GM12878 (cell line): ENCODE data around the gene CYTH2. TPM values are rescaled to one million over a fixed set of nuclear protein-coding genes. Genes with fewer than 3 reads are reported as not detected.

Experiments
- BRCA1 ChIP-seq: IDR thresholded peaks from 2 replicates; pipeline ENCODE4 v1.6.1; 2011; ENCODE audit warnings: low read depth, low read length, improper control_type of control experiment
- CBFB ChIP-seq: IDR thresholded peaks from 2 replicates; pipeline ENCODE4 v1.6.1; 2016; ENCODE audit warnings: antibody characterized with exemption, low read depth
- CHD4 ChIP-seq: fragments of 200-600 bp; sonication (generic); IDR thresholded peaks from 2 replicates; pipeline ENCODE4 v1.6.1; 2016; ENCODE audit warnings: mild to moderate bottlenecking
- E4F1 ChIP-seq: fragments of 450-650 bp; IDR thresholded peaks from 2 replicates; pipeline ENCODE4 v1.6.1; 2018; ENCODE audit warnings: borderline replicate concordance, mild to moderate bottlenecking; ENCODE audit not compliant: partially characterized antibody
- EZH2 ChIP-seq: IDR thresholded peaks from 2 replicates; pipeline ENCODE4 v1.6.1; 2012; ENCODE audit warnings: low read depth, mild to moderate bottlenecking, control low read depth, inconsistent platforms, low read length, borderline replicate concordance; ENCODE audit not compliant: control insufficient read depth
- MEF2A ChIP-seq: IDR thresholded peaks from 2 replicates; pipeline ENCODE4 v1.6.1; 2011; ENCODE audit warnings: low read depth, mild to moderate bottlenecking, low read length, moderate library complexity; ENCODE audit not compliant: insufficient read depth
- MTA2 ChIP-seq: fragments of 450-650 bp; IDR thresholded peaks from 2 replicates; pipeline ENCODE4 v1.6.1; 2016; ENCODE audit warnings: low read depth, mild to moderate bottlenecking, moderate library complexity
- NFXL1 ChIP-seq: fragments of 450-650 bp; IDR thresholded peaks from 2 replicates; pipeline ENCODE4 v1.6.1; 2017; ENCODE audit warnings: antibody characterized with exemption, mild to moderate bottlenecking, borderline replicate concordance
- NR2C1 ChIP-seq: fragments of 450-650 bp; IDR thresholded peaks from 2 replicates; pipeline ENCODE4 v1.6.1; 2017; ENCODE audit warnings: antibody characterized with exemption, mild to moderate bottlenecking, moderate library complexity
- POLR2AphosphoS5 ChIP-seq: IDR thresholded peaks from 2 replicates; pipeline ENCODE4 v1.6.1; 2011; ENCODE audit warnings: mild to moderate bottlenecking, low read length, inconsistent platforms
- RELA ChIP-seq: fragments of 450-650 bp; IDR thresholded peaks from 2 replicates; pipeline ENCODE4 v1.8.0; 2014; ENCODE audit warnings: borderline replicate concordance; ENCODE audit not compliant: partially characterized antibody
- SIX5 ChIP-seq: IDR thresholded peaks from 2 replicates; pipeline ENCODE4 v1.6.1; 2011; ENCODE audit warnings: mild to moderate bottlenecking, low read depth, low read length, moderate library complexity; ENCODE audit not compliant: severe bottlenecking
- SMAD5 ChIP-seq: IDR thresholded peaks from 2 replicates; pipeline ENCODE4 v1.6.1; 2016; ENCODE audit warnings: antibody characterized with exemption, low read depth
- TCF7 ChIP-seq: IDR thresholded peaks from 2 replicates; pipeline ENCODE4 v1.6.1; 2014; ENCODE audit warnings: antibody characterized with exemption, borderline replicate concordance
- WRNIP1 ChIP-seq: IDR thresholded peaks from 2 replicates; pipeline ENCODE4 v1.6.1; 2011; ENCODE audit warnings: low read depth, low read length, improper control_type of control experiment, borderline replicate concordance
- YY1 ChIP-seq: IDR thresholded peaks from 2 replicates; pipeline ENCODE4 v1.6.1; 2011; ENCODE audit warnings: low read depth, mild to moderate bottlenecking, low read length
- ZBTB11 ChIP-seq: fragments of 450-650 bp; formaldehyde crosslinking; IDR thresholded peaks from 2 replicates; pipeline ENCODE4 v1.5.0; 2022; ENCODE audit warnings: mild to moderate bottlenecking, missing genetic modification characterization
- ZNF687 ChIP-seq: fragments of 450-650 bp; IDR thresholded peaks from 2 replicates; pipeline ENCODE4 v1.6.1; 2017; ENCODE audit warnings: mild to moderate bottlenecking, moderate library complexity
- polyA plus RNA-seq, 11 experiments: library from polyadenylated mRNA; depleted of rRNA in 4 of 11; unstranded in 6 of 11; stranded (reverse) in 5 of 11; fragments of >200 nt; fragmentation: Nextera tagmentation in 4 of 11; fragmentation: Illumina TruSeq in 1 of 11; extraction: Ambion mirVana in 4 of 11; extraction: Trizol in 1 of 11; gene quantifications; 1 replicate in 1 of 11; 2 replicates in 10 of 11; pipeline versions ENCODE4 v1.2.1 to v1.2.3, GENCODE V29; 2011 to 2016; ENCODE audit warnings: inconsistent platforms in 2 of 11, missing spikeins in 2 of 11, low read depth in 1 of 11
- total RNA-seq, 4 experiments: library from RNA; depleted of rRNA in 3 of 4; stranded (reverse); fragments of >200 nt in 3 of 4; fragmentation: Illumina TruSeq in 1 of 4; extraction: Trizol in 1 of 4; gene quantifications; 2 replicates each; pipeline versions ENCODE4 v1.2.1 to v1.2.3, GENCODE V29; 2013 to 2021

The CYTH2 gene
- total and polyA plus RNA-seq, 10 of the 15 experiments (the other 5 are each of a cell fraction or from before 2014, with no cell fraction given): 1.3 to 31.9 (median 22.2) TPM

GRCh38 chr19:48445606-48446481 lies 23.3 kb upstream of the CYTH2 start, which contains the start of gene GRWD1 (continued):
- TF ChIP-seq ZBTB11 (peak; percentile 33; the same call in 1 of the 2 replicates), YY1 (peak; percentile 98), SMAD5 (peak; percentile 71; the same call in 1 of the 2 replicates), CHD4 (no peak), WRNIP1 (no peak), POLR2AphosphoS5 (peak; percentile 84), MTA2 (no peak), NFXL1 (no peak), ZNF687 (no peak), NR2C1 (peak; percentile 60), BRCA1 (peak; percentile 85), EZH2 (no peak), RELA (peak; percentile 48), TCF7 (no peak), CBFB (peak; percentile 90), E4F1 (peak; percentile 85), SIX5 (peak; percentile 86), MEF2A (no peak)
